HCT116 (cell line): Measurements from ENCODE around the gene DOP1B. TPM values are rescaled to one million over a fixed set of nuclear protein-coding genes. Genes with fewer than 3 reads are reported as not detected.

ENCODE experiments used
- ATAC-seq: fragments of 200-7000 bp; cut with Tn5 transposase; 2 replicates; pipeline ENCODE4 v1.9.1; 2020; ENCODE audit warnings: mild to moderate bottlenecking, moderate library complexity
- BruUV-seq: library from RNA; stranded (reverse); fragments of 400-500 nt; replicated peaks from 2 replicates; lab custom pipeline; 2021; lab: Mats Ljungman, UMichigan
- CTCF ChIA-PET: fragments of 300-600 bp; sonication (Branson Sonifier 250); formaldehyde crosslinking; loops from one replicate; lab custom pipeline; 2021; ENCODE audit warnings: antibody characterized with exemption; lab: Charles Lee
- POLR2A ChIA-PET: fragments of 300-600, 350-600 bp; sonication (Branson Sonifier 250); formaldehyde crosslinking; loops from one replicate; lab custom pipeline; 2021; ENCODE audit warnings: antibody characterized with exemption; lab: Charles Lee
- RAD21 ChIA-PET, 2 experiments: fragments of 300-600 bp; sonication (Branson Sonifier 250); formaldehyde crosslinking; loops; one replicate each; lab custom pipeline; 2023; ENCODE audit warnings: low total read pairs in 2 of 2; ENCODE audit not compliant: uncharacterized antibody in 2 of 2, unreplicated experiment in 2 of 2, low non-redundant PET in 1 of 2; lab: Charles Lee
- DNase-seq: peaks from one replicate; pipeline ENCODE4 v3.0.0-alpha.2; 2010; ENCODE audit warnings: low read depth, low spot score
- H2AFZ ChIP-seq: fragments of 200-600 bp; shearing (Covaris generic), sonication (generic); 2 replicates; pipeline ENCODE4 v1.6.1; 2017; ENCODE audit warnings: low read depth, mixed run types, mixed read lengths, antibody characterized with exemption, low read length; ENCODE audit not compliant: poor library complexity, severe bottlenecking
- H3K27ac ChIP-seq: 2 replicates; pipeline ENCODE4 v1.5.1; 2012; ENCODE audit warnings: low read depth, low read length
- H3K27me3 ChIP-seq: fragments of 200-600 bp; sonication (generic); 2 replicates; pipeline ENCODE4 v1.6.1; 2016; ENCODE audit warnings: mixed run types, low read length, mixed read lengths; ENCODE audit not compliant: insufficient read depth
- H3K36me3 ChIP-seq, 2 experiments: fragments of 200-500 bp in 1 of 2; fragments of 200-600 bp in 1 of 2; sonication (Bioruptor generic) in 1 of 2; sonication (generic) in 1 of 2; 2 replicates each; pipeline versions ENCODE4 v1.5.1 to v1.6.1; 2014 to 2016; ENCODE audit warnings: low read length in 2 of 2, inconsistent platforms in 1 of 2, mixed read lengths in 1 of 2, mixed run types in 1 of 2; ENCODE audit not compliant: insufficient read depth in 2 of 2, control insufficient read depth in 1 of 2
- H3K4me1 ChIP-seq, 2 experiments: fragments of 200-600 bp in 1 of 2; sonication (generic) in 1 of 2; 2 replicates each; pipeline versions ENCODE4 v1.5.1 to v1.6.1; 2012 to 2017; ENCODE audit warnings: low read length in 2 of 2, inconsistent platforms in 1 of 2, mild to moderate bottlenecking in 1 of 2, mixed read lengths in 1 of 2, mixed run types in 1 of 2, moderate library complexity in 1 of 2; ENCODE audit not compliant: insufficient read depth in 2 of 2, control insufficient read depth in 1 of 2
- H3K4me2 ChIP-seq: fragments of 200-600 bp; sonication (generic); 2 replicates; pipeline ENCODE4 v1.6.1; 2017; ENCODE audit warnings: mixed run types, low read length, mixed read lengths
- H3K4me3 ChIP-seq, 2 experiments: fragments of 200-600 bp in 1 of 2; sonication (generic) in 1 of 2; replicated peaks in 1 of 2; 2 replicates each; pipeline ENCODE4 v1.5.1; 2011 to 2016; ENCODE audit warnings: low read length in 2 of 2, control low read depth in 1 of 2, low read depth in 1 of 2, mild to moderate bottlenecking in 1 of 2, mixed read lengths in 1 of 2, mixed run types in 1 of 2
- H3K79me2 ChIP-seq: fragments of 200-600 bp; sonication (generic); 2 replicates; pipeline ENCODE4 v1.6.1; 2017; ENCODE audit warnings: mild to moderate bottlenecking, mixed run types, low read length, moderate library complexity, mixed read lengths; ENCODE audit not compliant: insufficient read depth
- H3K9ac ChIP-seq: fragments of 200-600 bp; sonication (generic); 2 replicates; pipeline ENCODE4 v1.6.1; 2016; ENCODE audit warnings: low read length, mixed read lengths
- H3K9me2 ChIP-seq: fragments of 200-600 bp; sonication (generic), shearing (Covaris generic); 2 replicates; pipeline ENCODE4 v1.6.1; 2017; ENCODE audit warnings: mixed run types, mild to moderate bottlenecking, moderate library complexity; ENCODE audit not compliant: insufficient read depth
- H3K9me3 ChIP-seq, 2 experiments: fragments of 200-500 bp in 1 of 2; fragments of 200-600 bp in 1 of 2; sonication (Bioruptor generic) in 1 of 2; sonication (generic) in 1 of 2; 2 replicates each; pipeline ENCODE4 v1.6.1; 2014 to 2017; ENCODE audit warnings: low read length in 2 of 2, mixed read lengths in 2 of 2, inconsistent platforms in 1 of 2, low read depth in 1 of 2, mild to moderate bottlenecking in 1 of 2, mixed run types in 1 of 2, moderate library complexity in 1 of 2; ENCODE audit not compliant: control insufficient read depth in 1 of 2, insufficient read depth in 1 of 2
- H4K20me1 ChIP-seq: fragments of 200-600 bp; sonication (generic), shearing (Covaris generic); 2 replicates; pipeline ENCODE4 v1.6.1; 2017; ENCODE audit warnings: mixed run types, mild to moderate bottlenecking, moderate library complexity; ENCODE audit not compliant: insufficient read depth
- ATF3 ChIP-seq: IDR thresholded peaks from 2 replicates; pipeline ENCODE4 v1.6.1; 2012
- CBX3 ChIP-seq: IDR thresholded peaks from 2 replicates; pipeline ENCODE4 v1.6.1; 2012; ENCODE audit warnings: low read depth
- CEBPB ChIP-seq: IDR thresholded peaks from 2 replicates; pipeline ENCODE4 v1.6.1; 2012; ENCODE audit warnings: low read depth
- CTCF ChIP-seq, 3 experiments: fragments of 200-600 bp in 1 of 3; sonication (generic) in 1 of 3; IDR thresholded peaks in 2 of 3; conservative IDR thresholded peaks in 1 of 3; 2 replicates each; pipeline ENCODE4 v1.5.1; 2012 to 2017; ENCODE audit warnings: low read depth in 2 of 3, low read length in 2 of 3, antibody characterized with exemption in 1 of 3, borderline replicate concordance in 1 of 3, control low read depth in 1 of 3, mild to moderate bottlenecking in 1 of 3, mixed read lengths in 1 of 3, mixed run types in 1 of 3, moderate library complexity in 1 of 3; ENCODE audit not compliant: insufficient read depth in 1 of 3
- EGR1 ChIP-seq: IDR thresholded peaks from 2 replicates; pipeline ENCODE4 v1.6.1; 2012; ENCODE audit warnings: low read depth
- ELF1 ChIP-seq: IDR thresholded peaks from 2 replicates; pipeline ENCODE4 v1.6.1; 2012; ENCODE audit warnings: low read depth, borderline replicate concordance
- EZH2phosphoT487 ChIP-seq: fragments of 200-600 bp; IDR thresholded peaks from 2 replicates; pipeline ENCODE4 v1.6.1; 2018; ENCODE audit warnings: antibody characterized with exemption, borderline replicate concordance
- FOSL1 ChIP-seq: IDR thresholded peaks from 2 replicates; pipeline ENCODE4 v1.6.1; 2012; ENCODE audit warnings: low read depth
- JUND ChIP-seq: IDR thresholded peaks from 2 replicates; pipeline ENCODE4 v1.6.1; 2012
- POLR2A ChIP-seq: IDR thresholded peaks from 2 replicates; pipeline ENCODE4 v1.7.0; 2011; ENCODE audit warnings: borderline replicate concordance; ENCODE audit not compliant: insufficient read depth, insufficient read length; ENCODE audit errors: extremely low read depth
- POLR2AphosphoS5 ChIP-seq: IDR thresholded peaks from 2 replicates; pipeline ENCODE4 v1.6.1; 2011; ENCODE audit warnings: mild to moderate bottlenecking, low read depth, low read length, moderate library complexity
- RAD21 ChIP-seq: IDR thresholded peaks from 2 replicates; pipeline ENCODE4 v1.6.1; 2012; ENCODE audit warnings: low read depth, mild to moderate bottlenecking
- REST ChIP-seq: IDR thresholded peaks from 2 replicates; pipeline ENCODE4 v1.6.1; 2012; ENCODE audit warnings: low read depth
- SIN3A ChIP-seq: IDR thresholded peaks from 2 replicates; pipeline ENCODE4 v1.6.1; 2012; ENCODE audit warnings: low read depth
- SP1 ChIP-seq: IDR thresholded peaks from 2 replicates; pipeline ENCODE4 v1.6.1; 2012; ENCODE audit warnings: low read depth
- SRF ChIP-seq: IDR thresholded peaks from 2 replicates; pipeline ENCODE4 v1.6.1; 2012; ENCODE audit warnings: low read depth
- TCF7L2 ChIP-seq: IDR thresholded peaks from 2 replicates; pipeline ENCODE4 v1.7.0; 2011; ENCODE audit warnings: borderline replicate concordance, inconsistent platforms; ENCODE audit not compliant: insufficient read depth, insufficient read length; ENCODE audit errors: extremely low read depth
- YY1 ChIP-seq: IDR thresholded peaks from 2 replicates; pipeline ENCODE4 v1.6.1; 2011; ENCODE audit warnings: low read length, low read depth, moderate library complexity, mild to moderate bottlenecking; ENCODE audit not compliant: insufficient replicate concordance; ENCODE audit errors: extremely low read depth
- ZBTB33 ChIP-seq: IDR thresholded peaks from 2 replicates; pipeline ENCODE4 v1.6.1; 2011; ENCODE audit warnings: mild to moderate bottlenecking, low read length, moderate library complexity; ENCODE audit not compliant: insufficient replicate concordance; ENCODE audit errors: extremely low read depth
- ZFX ChIP-seq: fragments of 450-650 bp; IDR thresholded peaks from 2 replicates; pipeline ENCODE4 v1.6.1; 2017
- intact Hi-C: fragments of 100-400 bp; cut with micrococcal nuclease; formaldehyde crosslinking; loops from 2 replicates; pipeline ENCODE4 v1.10.0; 2022
- total RNA-seq: library from RNA; stranded (reverse); gene quantifications from one replicate; pipeline ENCODE4 v1.2.1, GENCODE V29; 2021; ENCODE audit not compliant: unreplicated experiment

DOP1B gene
- total RNA-seq, 1 experiment from 2014 or later = 15.4 TPM

- TF ChIP-seq SP1 (no peak), ELF1 (no peak), POLR2AphosphoS5 (no peak), ZFX (no peak), JUND (no peak), CBX3 (no peak), POLR2A (no peak), CEBPB (no peak), REST (no peak), FOSL1 (no peak), EGR1 (no peak), EZH2phosphoT487 (no peak), SIN3A (no peak), CTCF (IDR thresholded peaks at IDR 0.05 in 2 of 3, conservative IDR thresholded peaks at IDR 0.05 in 1 of 3; ENCODE audit: borderline replicate concordance in 1 of 3, insufficient read depth in 1 of 3, low read depth in 2 of 3, low read length in 2 of 3) (no peak), TCF7L2 (no peak), ATF3 (no peak), ZBTB33 (no peak), YY1 (no peak), RAD21 (no peak), SRF (no peak)
- Histone ChIP-seq H3K4me3 (no peak overlapping the region), H3K9me2 (no peaks in the 10 kb centered on the region), H3K4me1 (peaks cover 3 to 13% of the 10 kb centered on the region in 2 experiments; a peak in 2 of 4 replicates), H3K9ac (no peak overlapping the region), H3K27ac (no peak overlapping the region), H3K79me2 (no peaks in the 10 kb centered on the region), H2AFZ (no peak overlapping the region), H3K9me3 (no peaks in the 10 kb centered on the region), H3K27me3 (no peaks in the 10 kb centered on the region), H4K20me1 (no peaks in the 10 kb centered on the region), H3K36me3 (no peaks in the 10 kb centered on the region), H3K4me2 (no peak overlapping the region)
- ChIA-PET RAD21 (no interaction called here), POLR2A (no interaction called here), CTCF (interaction anchor here (0.9 to 1.1 kb wide), 2 partner anchors 14 to 64 kb away, joined by 3 to 4 read pairs; partner anchors contain the start of gene SETD4)
- no peak for ATAC-seq
- intact Hi-C loops = no loop called here
- no TSS peak for BruUV-seq
- no peak for DNase-seq
Observed at GRCh38 chr21:36124395-36124794, 32.2 kb upstream of the DOP1B start.
